ENCODE data around the gene RRAS. TPM values are rescaled to one million over a fixed set of nuclear protein-coding genes. Genes with fewer than 3 reads are reported as not detected.

RRAS gene
- total RNA-seq, 2 experiments from 2014 or later = 9.7 to 11.7 TPM

GRCh38 chr19:49602806-49603205, 37.1 kb downstream of the RRAS start:
- no peak for ATAC-seq
- Mint-ChIP-seq H3K27me3 (no peaks in the 10 kb centered on the region), H3K4me3 (no peak overlapping the region), H3K27ac (no peak overlapping the region), H3K36me3 (ENCODE audit: low read depth) (peaks cover 40% of the 10 kb centered on the region), H3K4me1 (peaks cover 15% of the 10 kb centered on the region), H3K9me3 (ENCODE audit: low read depth) (no peaks in the 10 kb centered on the region)
- POLR2A ChIA-PET = no interaction called here
- DNase-seq = no peak
- intact Hi-C loops (cut with DNase I, micrococcal nuclease) = no loop called here
- CTCF ChIA-PET = interaction anchor here (0.6 kb wide), 1 partner anchor 16 kb away, joined by 3 read pairs; no protein-coding TSS in a partner anchor

DNA sequence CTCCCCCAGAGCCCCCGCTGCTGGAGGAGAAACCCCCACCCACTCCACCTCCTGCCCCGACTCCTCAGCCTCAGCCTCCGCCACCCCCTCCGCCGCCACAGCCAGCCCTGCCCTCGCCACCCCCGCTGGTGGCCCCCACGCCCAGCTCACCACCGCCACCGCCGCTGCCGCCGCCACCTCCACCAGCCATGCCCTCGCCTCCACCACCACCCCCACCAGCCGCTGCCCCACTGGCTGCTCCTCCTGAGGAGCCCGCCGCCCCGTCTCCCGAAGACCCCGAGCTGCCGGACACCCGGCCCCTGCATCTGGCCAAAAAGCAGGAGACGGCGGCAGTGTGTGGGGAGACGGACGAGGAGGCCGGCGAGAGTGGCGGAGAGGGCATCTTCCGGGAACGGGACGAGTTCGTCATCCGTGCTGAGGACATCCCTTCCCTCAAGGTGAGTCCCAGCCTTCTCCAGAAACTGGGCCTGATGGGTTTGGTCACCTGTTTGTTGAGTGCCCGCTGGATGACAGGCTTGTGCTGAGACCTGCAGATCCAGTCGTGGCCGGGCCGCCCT, 38.4 kb downstream of the RRAS start:
- ATAC-seq (no peak), DNase-seq (no peak)
- CTCF ChIA-PET = no interaction called here
- Mint-ChIP-seq H3K4me1 (peaks cover 15% of the 10 kb centered on the region), H3K36me3 (ENCODE audit: low read depth) (peaks cover 42% of the 10 kb centered on the region), H3K27me3 (no peaks in the 10 kb centered on the region), H3K27ac (no peak overlapping the region), H3K4me3 (no peak overlapping the region), H3K9me3 (ENCODE audit: low read depth) (no peaks in the 10 kb centered on the region)
- POLR2A ChIA-PET = no interaction called here
- intact Hi-C loops (cut with DNase I, micrococcal nuclease) = no loop called here

DNA sequence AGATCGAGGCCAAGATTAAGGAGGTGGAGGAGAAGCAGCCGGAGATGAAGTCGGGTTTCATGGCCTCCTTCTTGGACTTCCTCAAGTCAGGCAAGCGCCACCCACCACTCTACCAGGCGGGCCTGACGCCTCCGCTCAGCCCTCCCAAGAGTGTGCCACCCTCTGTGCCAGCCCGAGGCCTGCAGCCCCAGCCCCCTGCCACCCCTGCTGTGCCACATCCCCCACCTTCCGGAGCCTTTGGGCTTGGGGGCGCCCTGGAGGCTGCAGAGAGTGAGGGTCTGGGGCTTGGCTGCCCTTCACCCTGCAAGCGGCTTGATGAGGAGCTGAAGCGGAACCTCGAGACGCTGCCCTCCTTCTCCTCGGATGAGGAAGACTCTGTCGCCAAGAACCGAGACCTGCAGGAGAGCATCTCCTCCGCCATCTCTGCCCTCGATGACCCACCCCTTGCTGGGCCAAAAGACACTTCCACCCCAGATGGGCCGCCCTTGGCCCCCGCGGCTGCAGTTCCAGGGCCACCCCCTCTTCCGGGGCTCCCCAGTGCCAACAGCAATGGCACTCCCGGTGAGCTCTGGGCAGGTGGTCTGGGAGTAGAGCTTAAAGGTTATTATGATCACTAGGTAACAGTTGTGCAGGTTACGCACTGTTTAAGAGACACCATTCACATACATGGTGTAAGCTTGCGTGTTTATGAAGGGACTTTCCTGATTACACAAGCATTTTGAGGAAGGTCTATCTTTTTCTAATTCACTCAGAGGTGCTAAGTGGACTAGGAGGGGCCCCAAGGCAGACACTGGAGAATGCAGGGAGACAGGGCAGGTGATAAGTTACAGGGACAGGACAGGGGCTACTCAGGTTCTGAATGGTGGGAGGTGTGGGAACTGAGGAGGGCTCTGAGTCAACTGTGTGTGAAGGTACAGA, 40.3 kb downstream of the RRAS start:
- no peaks in the 10 kb centered on the region for H3K27me3 Mint-ChIP-seq
- no peak overlapping the region for H3K4me3 Mint-ChIP-seq
- H3K9me3 Mint-ChIP-seq (ENCODE audit: low read depth) = no peaks in the 10 kb centered on the region
- intact Hi-C loops (cut with DNase I, micrococcal nuclease) = no loop called here
- H3K36me3 Mint-ChIP-seq (ENCODE audit: low read depth) = peaks cover 45% of the 10 kb centered on the region
- DNase-seq = no peak
- CTCF ChIA-PET = interaction anchor here (0.5 to 0.9 kb wide), 2 partner anchors 12 to 92 kb away, joined by 3 read pairs; no protein-coding TSS in a partner anchor
- peaks cover 12% of the 10 kb centered on the region for H3K4me1 Mint-ChIP-seq
- peak overlapping the region; percentile 58 for H3K27ac Mint-ChIP-seq
- ATAC-seq = peak; percentile 12
- POLR2A ChIA-PET = no interaction called here

- ATAC-seq = no peak
- no peaks in the 10 kb centered on the region for H3K27me3 Mint-ChIP-seq
- peaks cover 17% of the 10 kb centered on the region for H3K4me1 Mint-ChIP-seq
- ChIA-PET CTCF (no interaction called here), POLR2A (no interaction called here)
- H3K27ac Mint-ChIP-seq = no peak overlapping the region
- no peak overlapping the region for H3K4me3 Mint-ChIP-seq
- H3K9me3 Mint-ChIP-seq (ENCODE audit: low read depth) = no peaks in the 10 kb centered on the region
- no peak for DNase-seq
- intact Hi-C loops (cut with DNase I, micrococcal nuclease) = no loop called here
- H3K36me3 Mint-ChIP-seq (ENCODE audit: low read depth) = peaks cover 50% of the 10 kb centered on the region
Measured at GRCh38 chr19:49597703-49597974, 42.3 kb downstream of the RRAS start.

DNA sequence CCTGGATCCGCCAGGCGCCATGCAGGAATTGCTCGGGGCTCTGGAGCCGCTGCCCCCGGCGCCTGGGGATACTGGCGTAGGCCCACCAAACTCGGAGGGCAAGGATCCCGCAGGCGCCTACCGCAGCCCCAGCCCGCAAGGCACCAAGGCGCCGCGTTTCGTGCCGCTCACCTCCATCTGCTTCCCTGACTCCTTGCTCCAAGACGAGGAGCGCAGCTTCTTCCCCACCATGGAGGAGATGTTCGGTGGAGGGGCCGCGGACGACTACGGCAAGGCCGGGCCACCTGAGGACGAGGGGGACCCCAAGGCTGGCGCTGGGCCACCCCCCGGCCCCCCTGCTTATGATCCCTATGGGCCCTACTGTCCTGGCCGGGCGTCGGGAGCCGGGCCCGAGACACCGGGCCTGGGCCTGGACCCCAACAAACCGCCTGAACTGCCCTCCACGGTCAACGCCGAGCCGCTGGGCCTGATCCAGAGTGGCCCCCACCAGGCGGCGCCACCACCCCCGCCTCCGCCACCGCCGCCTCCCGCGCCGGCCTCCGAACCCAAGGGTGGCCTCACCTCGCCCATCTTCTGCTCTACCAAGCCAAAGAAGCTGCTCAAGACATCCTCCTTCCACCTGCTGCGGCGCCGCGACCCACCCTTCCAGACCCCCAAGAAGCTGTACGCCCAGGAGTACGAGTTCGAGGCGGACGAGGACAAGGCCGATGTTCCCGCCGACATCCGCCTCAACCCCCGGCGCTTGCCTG, 42.8 kb downstream of the RRAS start:
- DNase-seq = no peak
- no peaks in the 10 kb centered on the region for H3K27me3 Mint-ChIP-seq
- ChIA-PET CTCF (no interaction called here), POLR2A (no interaction called here)
- H3K36me3 Mint-ChIP-seq (ENCODE audit: low read depth) = peaks cover 49% of the 10 kb centered on the region
- ATAC-seq = no peak
- no peaks in the 10 kb centered on the region for H3K9me3 Mint-ChIP-seq (ENCODE audit: low read depth)
- peaks cover 17% of the 10 kb centered on the region for H3K4me1 Mint-ChIP-seq
- H3K4me3 Mint-ChIP-seq = no peak overlapping the region
- intact Hi-C loops (cut with DNase I, micrococcal nuclease) = no loop called here
- H3K27ac Mint-ChIP-seq = no peak overlapping the region

DNA sequence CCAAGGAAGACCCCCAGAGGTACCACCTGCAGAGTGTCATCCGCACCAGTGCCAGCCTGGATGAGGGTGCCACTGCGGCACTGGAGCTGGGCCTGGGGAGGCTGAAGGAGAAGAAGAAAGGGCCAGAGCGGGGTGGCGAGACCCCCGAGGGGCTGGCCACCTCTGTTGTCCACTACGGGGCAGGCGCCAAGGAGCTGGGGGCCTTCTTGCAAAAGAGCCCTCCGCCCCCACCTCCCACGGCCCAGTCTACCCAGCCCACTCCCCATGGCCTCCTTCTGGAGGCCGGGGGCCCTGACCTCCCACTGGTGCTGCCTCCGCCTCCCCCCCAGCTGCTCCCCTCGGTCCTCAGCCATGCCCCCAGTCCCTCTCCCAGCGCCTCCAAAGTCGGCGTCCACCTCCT, 43.5 kb downstream of the RRAS start:
- POLR2A ChIA-PET = no interaction called here
- intact Hi-C loops (cut with DNase I, micrococcal nuclease) = no loop called here
- no peak for ATAC-seq
- Mint-ChIP-seq H3K9me3 (ENCODE audit: low read depth) (no peaks in the 10 kb centered on the region), H3K27me3 (no peaks in the 10 kb centered on the region), H3K36me3 (ENCODE audit: low read depth) (peaks cover 43% of the 10 kb centered on the region), H3K27ac (no peak overlapping the region), H3K4me1 (peaks cover 17% of the 10 kb centered on the region), H3K4me3 (no peak overlapping the region)
- DNase-seq = no peak
- CTCF ChIA-PET = no interaction called here

DNA sequence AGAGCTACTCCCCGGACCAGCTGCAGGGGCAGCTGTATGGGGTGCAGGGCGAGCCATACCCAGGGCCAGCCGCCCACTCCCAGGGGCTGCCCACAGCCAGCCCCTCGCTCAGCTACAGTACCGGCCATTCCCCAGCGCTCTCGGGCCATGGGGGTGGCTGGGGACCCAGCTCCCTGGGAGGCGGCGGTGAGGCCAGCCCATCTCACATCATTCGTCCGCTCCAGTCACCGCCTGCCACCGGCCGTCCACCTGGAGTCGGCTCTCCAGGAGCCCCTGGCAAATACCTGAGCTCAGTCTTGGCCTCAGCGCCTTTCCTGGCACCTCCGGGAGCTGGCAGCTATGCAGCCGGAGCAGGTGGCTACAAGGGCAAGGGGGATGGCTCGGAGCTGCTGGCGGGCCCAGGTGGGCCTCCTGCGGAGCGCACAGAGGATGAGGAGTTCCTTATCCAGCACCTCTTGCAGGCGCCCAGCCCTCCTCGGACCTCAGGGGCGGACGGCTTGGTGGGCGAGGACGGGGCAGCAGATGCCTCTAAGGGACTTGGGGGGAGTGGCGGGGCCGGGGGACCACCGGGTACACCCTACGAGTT, 44.0 kb downstream of the RRAS start:
- H3K4me1 Mint-ChIP-seq = peaks cover 14% of the 10 kb centered on the region
- H3K27me3 Mint-ChIP-seq = no peaks in the 10 kb centered on the region
- peaks cover 41% of the 10 kb centered on the region for H3K36me3 Mint-ChIP-seq (ENCODE audit: low read depth)
- intact Hi-C loops (cut with DNase I, micrococcal nuclease) = no loop called here
- no peaks in the 10 kb centered on the region for H3K9me3 Mint-ChIP-seq (ENCODE audit: low read depth)
- no peak overlapping the region for H3K27ac Mint-ChIP-seq
- no peak overlapping the region for H3K4me3 Mint-ChIP-seq
- CTCF ChIA-PET = no interaction called here
- ATAC-seq = no peak
- POLR2A ChIA-PET = no interaction called here
- DNase-seq = no peak

DNA sequence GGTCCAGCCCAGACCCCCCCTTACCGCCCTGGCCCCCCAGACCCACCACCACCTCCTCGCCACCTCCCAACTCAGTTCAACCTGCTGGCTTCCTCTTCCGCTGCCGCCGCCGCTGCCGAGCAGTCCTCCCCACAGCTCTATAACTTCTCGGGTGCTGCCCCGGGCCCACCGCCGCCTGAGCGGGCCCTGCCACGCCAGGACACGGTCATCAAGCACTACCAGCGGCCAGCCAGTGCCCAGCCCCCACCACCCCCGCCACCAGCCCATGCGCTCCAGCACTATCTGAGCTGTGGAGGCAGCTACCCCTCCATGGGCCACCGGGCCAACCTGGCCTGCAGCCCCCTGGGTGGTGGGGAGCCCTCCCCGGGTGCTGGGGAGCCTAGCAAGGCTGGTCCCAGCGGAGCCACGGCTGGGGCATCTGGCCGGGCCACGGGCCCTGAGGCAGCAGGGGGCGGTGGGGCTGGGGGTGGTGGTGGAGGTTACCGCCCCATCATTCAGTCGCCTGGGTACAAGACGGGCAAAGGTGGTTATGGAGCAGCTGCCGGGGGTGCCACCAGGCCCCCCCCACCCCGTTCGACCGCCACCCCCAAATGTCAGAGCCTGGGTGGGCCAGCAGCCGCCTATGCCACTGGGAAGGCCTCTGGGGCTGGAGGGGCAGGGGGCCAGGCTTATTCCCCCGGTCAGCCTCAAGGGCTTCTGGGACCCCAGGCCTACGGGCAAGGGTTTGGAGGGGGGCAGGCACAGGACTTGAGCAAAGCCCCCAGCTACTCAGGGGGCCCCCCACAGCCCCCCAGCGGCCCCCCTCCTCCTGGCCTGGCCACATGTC, 44.7 kb downstream of the RRAS start:
- Mint-ChIP-seq H3K4me3 (no peak overlapping the region), H3K36me3 (ENCODE audit: low read depth) (peaks cover 36% of the 10 kb centered on the region), H3K9me3 (ENCODE audit: low read depth) (no peaks in the 10 kb centered on the region), H3K27me3 (no peaks in the 10 kb centered on the region), H3K4me1 (peaks cover 13% of the 10 kb centered on the region), H3K27ac (no peak overlapping the region)
- CTCF ChIA-PET = no interaction called here
- POLR2A ChIA-PET = no interaction called here
- DNase-seq (no peak), ATAC-seq (no peak)
- intact Hi-C loops (cut with DNase I, micrococcal nuclease) = loop anchor here (5.0 kb wide), 3 partner anchors 263 to 603 kb away; partner anchors contain the start of genes GYS1 (in 1 of the 2), PNKP (in 1 of the 2) and RUVBL2 (in 1 of the 2)

DNA sequence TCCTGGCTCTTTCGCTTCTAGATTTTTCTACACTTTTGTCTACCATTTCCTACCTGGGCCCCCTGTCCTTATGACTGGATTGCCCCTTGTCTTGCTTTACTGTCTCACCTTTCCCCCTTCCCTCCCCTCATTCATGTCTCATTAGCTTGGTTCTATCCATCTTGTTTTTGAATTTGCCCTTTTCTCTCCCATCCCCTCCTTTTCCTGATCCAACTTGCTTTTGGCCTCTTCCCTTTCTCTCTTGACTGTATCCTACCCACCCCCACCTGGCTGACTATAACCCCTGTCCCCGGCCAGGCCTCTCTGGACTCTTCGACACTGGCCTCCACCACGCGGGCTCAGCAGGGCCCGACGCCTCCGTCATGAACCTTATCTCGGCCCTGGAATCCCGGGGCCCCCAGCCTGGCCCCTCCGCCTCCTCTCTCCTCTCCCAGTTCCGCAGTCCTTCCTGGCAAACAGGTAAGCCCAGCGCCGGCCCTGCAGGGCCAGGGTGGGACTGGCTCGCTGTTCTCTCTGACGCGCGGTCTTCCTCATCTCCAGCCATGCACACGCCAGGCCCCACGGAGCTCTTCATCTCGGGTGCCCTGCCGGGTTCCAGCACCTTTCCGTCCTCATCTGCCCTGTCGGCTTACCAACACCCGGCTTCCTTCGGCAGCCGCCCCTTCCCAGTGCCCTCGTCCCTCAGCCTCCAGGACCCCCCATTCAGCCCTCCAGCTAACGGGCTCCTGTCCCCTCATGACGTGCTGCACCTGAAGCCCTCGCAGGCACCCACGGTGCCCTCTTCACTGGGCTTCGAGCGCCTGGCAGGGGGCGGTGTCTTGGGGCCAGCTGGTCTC, 45.6 kb downstream of the RRAS start:
- no peak for ATAC-seq
- peak overlapping the region; percentile 79 for H3K4me3 Mint-ChIP-seq
- no peak for DNase-seq
- peaks cover 30% of the 10 kb centered on the region for H3K36me3 Mint-ChIP-seq (ENCODE audit: low read depth)
- peak overlapping the region; percentile 84 for H3K27ac Mint-ChIP-seq
- H3K4me1 Mint-ChIP-seq = peaks cover 17% of the 10 kb centered on the region
- POLR2A ChIA-PET = no interaction called here
- CTCF ChIA-PET = interaction anchor here (0.6 to 1.2 kb wide), 4 partner anchors 59 to 98 kb away, joined by 3 to 4 read pairs (median 4); partner anchors contain the start of gene RPS11
- H3K9me3 Mint-ChIP-seq (ENCODE audit: low read depth) = no peaks in the 10 kb centered on the region
- H3K27me3 Mint-ChIP-seq = no peaks in the 10 kb centered on the region
- intact Hi-C loops (cut with DNase I, micrococcal nuclease) = loop anchor here (5.0 kb wide), 3 partner anchors 262 to 602 kb away; partner anchors contain the start of genes GYS1 (in 1 of the 2), PNKP (in 1 of the 2) and RUVBL2 (in 1 of the 2)

Measured in activated CD4-positive, alpha-beta T cell treated with anti-CD3 and anti-CD28 coated beads for 36 hours (primary cell).